Stimulated activated CD4-positive, alpha-beta T cell treated with anti-CD3 and anti-CD28 coated beads, Interleukin-1b, Interleukin-23, amount 100 ng/mL, for 1 hour (primary cell): ENCODE measurements around the gene NLRP13.

Source experiments
- DNase-seq, 2 donors: peaks; one replicate each; pipeline ENCODE4 v3.0.0-alpha.2; 2020; ENCODE audit warnings: low read depth in 2 of 2

The NLRP13 gene

GRCh38 chr19:55902080-55902751 is 29.9 kb downstream of the NLRP13 start:
- DNase-seq: no peak

GRCh38 chr19:55901369-55902079 is 30.6 kb downstream of the NLRP13 start:
- no peak for DNase-seq

GRCh38 chr19:55898911-55899310 is 33.2 kb downstream of the NLRP13 start:
- no peak for DNase-seq

GRCh38 chr19:55882626-55883025 is 49.5 kb downstream of the NLRP13 start:
- no peak for DNase-seq

GRCh38 chr19:55877211-55877610 is 54.9 kb downstream of the NLRP13 start:
- no peak for DNase-seq

GRCh38 chr19:55870736-55871135 is 61.4 kb downstream of the NLRP13 start:
- no peak for DNase-seq

- DNase-seq: no peak
These were observed 65.0 kb downstream of the NLRP13 start for GRCh38 chr19:55867101-55867500.

- DNase-seq: no peak
These were observed 65.6 kb downstream of the NLRP13 start for GRCh38 chr19:55866521-55866920.

- DNase-seq: no peak
These were observed 73.2 kb downstream of the NLRP13 start for GRCh38 chr19:55858969-55859368.

- DNase-seq: no peak
These were observed 73.7 kb downstream of the NLRP13 start for GRCh38 chr19:55858401-55858800.

GRCh38 chr19:55857974-55858373 is 74.2 kb downstream of the NLRP13 start:
- no peak for DNase-seq

- no peak for DNase-seq
These were observed 75.0 kb downstream of the NLRP13 start for GRCh38 chr19:55857149-55857548.

GRCh38 chr19:55855160-55855559 is 77.0 kb downstream of the NLRP13 start:
- no peak for DNase-seq
